Memory B cell (primary cell): ENCODE measurements around the gene PCDHA10.

Experiments
- ATAC-seq: fragments of 150-1000 bp; cut with Tn5 transposase; 2 replicates; pipeline ENCODE4 v1.10.0; 2021; ENCODE audit warnings: low read depth, mild to moderate bottlenecking, moderate library complexity
- DNase-seq, 2 donors: peaks; one replicate each; pipeline ENCODE4 v3.0.0; 2022; ENCODE audit warnings: low spot score in 2 of 2
- H3K27ac Mint-ChIP-seq: one replicate; pipeline ENCODE4 v1.8.0; 2022; ENCODE audit warnings: mild to moderate bottlenecking, moderate library complexity, mixed read lengths
- H3K27me3 Mint-ChIP-seq: one replicate; pipeline ENCODE4 v1.8.0; 2022; ENCODE audit warnings: mixed read lengths
- H3K36me3 Mint-ChIP-seq: one replicate; pipeline ENCODE4 v1.8.0; 2022; ENCODE audit warnings: mild to moderate bottlenecking, mixed read lengths
- H3K4me1 Mint-ChIP-seq: one replicate; pipeline ENCODE4 v1.8.0; 2022; ENCODE audit warnings: mixed read lengths
- H3K4me3 Mint-ChIP-seq: one replicate; pipeline ENCODE4 v1.8.0; 2022; ENCODE audit warnings: mild to moderate bottlenecking, moderate library complexity, mixed read lengths
- H3K9me3 Mint-ChIP-seq: one replicate; pipeline ENCODE4 v1.8.0; 2022; ENCODE audit warnings: mixed read lengths

Gene PCDHA10

DNA sequence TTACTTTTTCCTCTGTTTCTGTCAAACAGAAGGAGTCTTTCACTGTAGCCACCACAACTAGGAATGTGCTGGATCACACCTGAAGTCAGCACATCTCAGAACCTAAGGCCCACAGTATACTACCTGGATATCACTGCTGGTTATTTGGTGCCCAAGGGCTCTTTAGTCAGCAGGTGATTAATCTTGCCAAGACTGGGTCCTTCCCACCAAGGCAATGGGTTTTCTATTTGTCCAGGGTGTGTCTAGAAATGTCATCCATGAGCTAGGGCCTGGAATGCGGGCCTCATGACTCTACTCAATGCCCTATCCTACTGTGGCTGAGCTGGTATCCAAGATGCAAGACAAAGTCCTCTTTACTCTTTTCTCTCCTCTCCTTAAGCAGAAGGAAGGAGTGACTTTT is 60.6 kb downstream of the PCDHA10 start:
- no peak for DNase-seq
- ATAC-seq = no peak
- no peaks in the 10 kb centered on the region for H3K4me1 Mint-ChIP-seq
- H3K4me3 Mint-ChIP-seq = no peak overlapping the region
- no peaks in the 10 kb centered on the region for H3K27me3 Mint-ChIP-seq
- peaks cover 6% of the 10 kb centered on the region for H3K9me3 Mint-ChIP-seq
- no peak overlapping the region for H3K27ac Mint-ChIP-seq
- no peaks in the 10 kb centered on the region for H3K36me3 Mint-ChIP-seq
